Inflammatory macrophage treated with lipopolysaccharide for 4 hours (primary cell): ENCODE results near the gene HSD3B7.

Source experiments
- DNase-seq: peaks from one replicate; pipeline ENCODE4 v3.0.0-alpha.2; 2020

The HSD3B7 gene

DNA sequence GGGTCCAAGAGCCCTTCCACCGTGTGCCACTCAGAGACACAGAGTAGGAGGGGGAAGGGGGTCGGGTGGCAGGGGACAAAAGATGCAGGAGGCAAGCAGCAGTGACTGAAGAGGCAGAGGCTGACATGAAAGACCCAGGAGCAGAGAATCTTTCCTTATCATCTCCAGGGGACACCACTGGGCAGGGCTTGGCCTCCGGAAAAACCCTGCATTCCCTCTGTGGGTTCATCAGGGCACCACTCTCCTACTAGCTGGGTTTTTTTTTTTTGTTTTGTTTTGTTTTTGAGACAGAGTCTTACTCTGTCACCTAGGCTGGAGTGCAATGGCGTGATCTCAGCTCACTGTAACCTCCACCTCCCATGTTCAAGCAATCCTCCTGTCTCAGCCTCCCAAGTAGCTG lies 46.3 kb downstream of the HSD3B7 start:
- no peak for DNase-seq

DNA sequence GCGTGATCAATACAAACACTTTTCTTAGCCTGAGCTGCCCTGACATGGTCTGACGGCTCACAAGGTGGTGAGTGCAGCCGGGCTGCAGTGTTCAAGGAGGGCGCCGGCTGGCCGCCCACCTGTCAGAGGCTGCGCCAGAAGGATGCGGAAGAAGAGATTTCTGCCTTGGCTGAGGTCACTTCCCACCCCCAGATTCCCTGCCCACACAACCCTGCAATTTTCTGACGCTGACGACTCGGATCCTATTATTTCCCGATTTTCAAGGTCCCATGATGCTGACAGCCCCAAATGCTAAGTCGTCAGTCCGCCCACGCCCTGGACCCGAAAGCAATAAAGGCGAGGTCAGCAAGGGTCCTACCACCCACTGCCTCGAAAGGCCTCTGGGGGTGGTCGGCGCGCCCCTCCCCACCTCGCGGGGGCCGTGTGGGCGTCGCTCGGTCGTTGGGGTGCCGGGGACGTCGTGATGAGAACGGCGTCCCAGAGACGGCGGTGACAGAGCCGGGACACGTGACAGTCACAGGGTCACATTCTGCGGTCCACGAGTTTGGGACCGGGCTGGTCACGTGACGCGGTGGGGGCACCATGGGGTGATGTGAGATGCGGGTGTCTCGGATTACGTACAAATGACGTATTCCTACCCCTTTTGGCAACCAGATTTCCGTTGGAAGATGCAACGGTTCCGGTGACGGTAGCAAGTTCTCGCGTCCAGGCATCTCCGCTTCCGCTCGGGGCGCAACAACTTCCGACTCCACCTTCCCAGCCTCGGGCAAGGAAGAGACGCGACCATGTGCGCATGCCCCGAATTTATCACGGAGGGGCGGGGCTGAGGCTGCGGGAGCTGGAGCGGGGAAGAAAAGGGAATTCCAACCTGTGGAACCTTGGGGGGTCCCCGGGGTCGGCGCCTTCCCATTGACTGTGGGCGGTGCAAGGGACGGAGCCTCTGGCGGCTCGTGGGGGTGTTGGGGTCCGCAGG lies 48.0 kb downstream of the HSD3B7 start, which contains the start of gene STX4:
Gene STX4, plus strand, starts transcription at position 823 of the 973 bp plus-strand sequence. CDS start 248 bp downstream, outside the sequence.
- peak; percentile 100 for DNase-seq

DNA sequence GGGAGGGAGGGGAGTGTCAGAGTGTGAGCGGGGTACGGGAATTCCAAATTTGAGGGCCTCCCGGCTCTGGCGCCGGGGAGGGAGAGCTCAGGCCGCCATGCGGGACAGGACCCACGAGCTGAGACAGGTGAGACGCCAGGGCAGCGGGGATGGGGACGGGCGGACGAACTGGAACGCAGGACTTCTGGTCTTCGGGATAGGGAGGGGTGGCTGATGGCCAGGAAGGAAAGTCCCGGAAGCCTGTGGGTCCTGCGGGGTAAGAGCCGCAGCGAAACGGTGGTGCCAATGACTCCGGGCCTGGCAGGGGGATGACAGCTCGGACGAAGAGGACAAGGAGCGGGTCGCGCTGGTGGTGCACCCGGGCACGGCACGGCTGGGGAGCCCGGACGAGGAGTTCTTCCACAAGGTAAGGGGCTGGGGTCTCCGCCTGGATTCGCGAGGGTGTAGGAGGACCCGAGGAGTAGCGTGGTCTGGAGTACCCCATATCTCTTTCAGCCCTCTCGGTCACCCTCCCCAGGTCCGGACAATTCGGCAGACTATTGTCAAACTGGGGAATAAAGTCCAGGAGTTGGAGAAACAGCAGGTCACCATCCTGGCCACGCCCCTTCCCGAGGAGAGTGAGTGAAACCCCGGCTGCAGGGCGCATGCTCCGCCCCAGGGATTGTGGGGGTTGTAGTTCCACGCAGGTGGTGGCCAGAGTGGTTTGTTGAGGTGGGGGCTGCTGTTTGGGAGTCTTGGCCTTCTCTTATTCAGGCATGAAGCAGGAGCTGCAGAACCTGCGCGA lies 48.9 kb downstream of the HSD3B7 start:
- DNase-seq: peak; percentile 87

DNA sequence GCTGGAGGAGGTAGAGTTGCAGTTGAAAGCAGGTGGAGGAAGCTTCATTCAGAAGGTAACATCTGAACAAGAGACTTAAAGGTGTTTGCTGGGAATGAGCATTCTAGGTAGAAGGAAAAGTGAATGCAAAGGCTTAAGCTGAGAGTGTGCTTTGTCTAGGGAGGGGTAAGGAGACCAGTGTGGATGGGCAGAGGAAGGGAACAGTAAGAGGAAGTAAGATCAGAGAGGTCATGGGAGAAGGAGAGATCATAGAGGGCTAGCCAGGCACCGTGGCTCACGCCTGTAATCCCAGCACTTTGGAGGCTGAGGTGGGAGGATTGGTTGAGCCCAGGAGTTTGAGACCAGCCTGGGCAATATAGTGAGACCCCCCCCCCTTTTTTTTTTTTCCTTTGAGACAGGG lies 51.7 kb downstream of the HSD3B7 start:
- peak; percentile 68 for DNase-seq
